Parathyroid adenoma (tissue), 2 donors: ENCODE data around the gene DDO.

Experiments
- H2AFZ ChIP-seq: fragments of 300-600 bp; sonication (generic); one replicate; pipeline ENCODE4 v1.7.0; 2017; ENCODE audit warnings: antibody characterized with exemption, mild to moderate bottlenecking
- H3K27ac ChIP-seq: fragments of 300-600 bp; sonication (generic); one replicate; pipeline ENCODE4 v1.7.0; 2017
- H3K27me3 ChIP-seq: fragments of 300-600 bp; sonication (generic); one replicate; pipeline ENCODE4 v1.7.0; 2017; ENCODE audit warnings: low read length; ENCODE audit not compliant: control insufficient read depth, insufficient read depth
- H3K36me3 ChIP-seq: fragments of 300-600 bp; sonication (generic); one replicate; pipeline ENCODE4 v1.7.0; 2017; ENCODE audit warnings: low read length; ENCODE audit not compliant: control insufficient read depth, insufficient read depth
- H3K4me1 ChIP-seq: fragments of 300-600 bp; sonication (generic); one replicate; pipeline ENCODE4 v1.7.0; 2017; ENCODE audit warnings: control low read depth
- H3K4me2 ChIP-seq: fragments of 300-600 bp; sonication (generic); one replicate; pipeline ENCODE4 v1.7.0; 2017; ENCODE audit warnings: low read length
- H3K4me3 ChIP-seq: fragments of 300-600 bp; sonication (generic); one replicate; pipeline ENCODE4 v1.7.0; 2017; ENCODE audit warnings: low read depth, low read length
- H3K79me2 ChIP-seq: fragments of 300-600 bp; sonication (generic); one replicate; pipeline ENCODE4 v1.7.0; 2017; ENCODE audit warnings: control low read depth
- H3K9ac ChIP-seq: fragments of 300-600 bp; sonication (generic); one replicate; pipeline ENCODE4 v1.7.0; 2017; ENCODE audit warnings: mild to moderate bottlenecking
- H3K9me3 ChIP-seq: fragments of 300-600 bp; sonication (generic); one replicate; pipeline ENCODE4 v1.7.0; 2017; ENCODE audit warnings: low read length; ENCODE audit not compliant: control insufficient read depth
- TF ChIP-seq, protein P1 (sequence below): fragments of 300-600 bp; sonication (generic); IDR thresholded peaks from one replicate; pipeline ENCODE4 v1.7.0; 2017; ENCODE audit warnings: antibody characterized with exemption, mild to moderate bottlenecking
- donor health status: primary hyperparathyroidism.

DDO gene

DNA sequence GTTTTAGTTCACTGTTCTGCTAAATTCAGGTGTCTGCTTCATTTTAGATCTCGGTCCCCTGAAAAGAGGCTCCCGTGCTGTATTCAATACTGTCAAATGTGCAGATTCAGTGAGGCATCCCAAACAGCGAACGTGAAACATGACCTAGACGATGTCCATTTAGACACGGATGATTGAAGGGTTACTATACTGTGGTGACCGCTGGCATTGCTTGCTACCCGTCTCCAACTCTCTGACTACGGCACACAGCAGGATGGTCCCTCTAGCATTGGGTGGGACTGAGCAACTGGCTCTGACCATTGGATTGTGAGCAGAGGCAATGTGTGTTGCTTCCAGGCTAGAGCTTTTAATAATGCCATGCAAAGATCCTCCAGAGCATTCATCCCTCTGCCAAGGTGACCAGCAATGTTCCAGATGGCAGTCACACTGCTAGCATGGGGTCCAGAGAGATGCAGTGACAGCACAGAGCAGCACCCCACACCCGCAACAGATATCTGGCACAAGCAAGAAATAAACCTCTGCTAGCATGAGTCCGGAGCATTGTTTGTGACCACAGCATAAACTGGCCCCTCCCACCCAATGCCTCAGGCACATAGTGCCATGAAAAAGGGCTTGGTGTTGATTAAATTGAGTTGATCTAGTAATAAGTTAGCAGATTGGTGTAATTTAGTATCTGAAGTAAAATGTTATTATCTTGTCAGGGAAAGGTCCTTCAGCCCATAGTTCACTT is 66.2 kb downstream of the DDO start:
- H3K36me3 ChIP-seq = no peaks in the 10 kb centered on the region
- TF ChIP-seq, protein P1, sequence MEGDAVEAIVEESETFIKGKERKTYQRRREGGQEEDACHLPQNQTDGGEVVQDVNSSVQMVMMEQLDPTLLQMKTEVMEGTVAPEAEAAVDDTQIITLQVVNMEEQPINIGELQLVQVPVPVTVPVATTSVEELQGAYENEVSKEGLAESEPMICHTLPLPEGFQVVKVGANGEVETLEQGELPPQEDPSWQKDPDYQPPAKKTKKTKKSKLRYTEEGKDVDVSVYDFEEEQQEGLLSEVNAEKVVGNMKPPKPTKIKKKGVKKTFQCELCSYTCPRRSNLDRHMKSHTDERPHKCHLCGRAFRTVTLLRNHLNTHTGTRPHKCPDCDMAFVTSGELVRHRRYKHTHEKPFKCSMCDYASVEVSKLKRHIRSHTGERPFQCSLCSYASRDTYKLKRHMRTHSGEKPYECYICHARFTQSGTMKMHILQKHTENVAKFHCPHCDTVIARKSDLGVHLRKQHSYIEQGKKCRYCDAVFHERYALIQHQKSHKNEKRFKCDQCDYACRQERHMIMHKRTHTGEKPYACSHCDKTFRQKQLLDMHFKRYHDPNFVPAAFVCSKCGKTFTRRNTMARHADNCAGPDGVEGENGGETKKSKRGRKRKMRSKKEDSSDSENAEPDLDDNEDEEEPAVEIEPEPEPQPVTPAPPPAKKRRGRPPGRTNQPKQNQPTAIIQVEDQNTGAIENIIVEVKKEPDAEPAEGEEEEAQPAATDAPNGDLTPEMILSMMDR = no peak
- H3K4me2 ChIP-seq = no peak overlapping the region
- H3K27me3 ChIP-seq = no peaks in the 10 kb centered on the region
- H3K9me3 ChIP-seq = no peaks in the 10 kb centered on the region
- H2AFZ ChIP-seq = no peak overlapping the region
- H3K79me2 ChIP-seq = no peaks in the 10 kb centered on the region
- no peak overlapping the region for H3K4me3 ChIP-seq
- H3K9ac ChIP-seq = no peak overlapping the region
- no peaks in the 10 kb centered on the region for H3K4me1 ChIP-seq
- H3K27ac ChIP-seq = no peak overlapping the region

DNA sequence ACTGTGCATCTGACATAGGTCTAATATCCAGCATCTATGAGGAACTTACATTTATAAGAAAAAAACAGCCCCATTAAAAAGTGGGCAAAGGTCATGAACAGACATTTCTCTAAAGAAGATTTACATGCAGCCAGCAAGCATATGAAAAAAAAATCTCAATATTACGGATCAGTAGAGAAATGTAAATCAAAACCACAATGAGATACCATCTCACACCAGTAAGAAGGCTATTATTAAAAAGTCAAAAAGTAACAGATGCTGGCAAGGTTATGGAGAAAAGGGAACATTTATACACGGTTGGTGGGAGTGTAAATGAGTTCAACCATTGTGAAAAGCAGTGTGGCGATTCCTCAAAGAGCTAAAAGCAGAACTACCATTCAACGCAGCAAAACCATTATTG is 70.3 kb downstream of the DDO start:
- no peak overlapping the region for H3K27ac ChIP-seq
- no peaks in the 10 kb centered on the region for H3K27me3 ChIP-seq
- H3K79me2 ChIP-seq = no peaks in the 10 kb centered on the region
- no peak overlapping the region for H3K4me2 ChIP-seq
- no peak overlapping the region for H3K9ac ChIP-seq
- TF ChIP-seq, protein P1 = no peak
- H3K36me3 ChIP-seq = no peaks in the 10 kb centered on the region
- H3K4me1 ChIP-seq = no peaks in the 10 kb centered on the region
- no peak overlapping the region for H3K4me3 ChIP-seq
- no peaks in the 10 kb centered on the region for H3K9me3 ChIP-seq
- no peak overlapping the region for H2AFZ ChIP-seq

DNA sequence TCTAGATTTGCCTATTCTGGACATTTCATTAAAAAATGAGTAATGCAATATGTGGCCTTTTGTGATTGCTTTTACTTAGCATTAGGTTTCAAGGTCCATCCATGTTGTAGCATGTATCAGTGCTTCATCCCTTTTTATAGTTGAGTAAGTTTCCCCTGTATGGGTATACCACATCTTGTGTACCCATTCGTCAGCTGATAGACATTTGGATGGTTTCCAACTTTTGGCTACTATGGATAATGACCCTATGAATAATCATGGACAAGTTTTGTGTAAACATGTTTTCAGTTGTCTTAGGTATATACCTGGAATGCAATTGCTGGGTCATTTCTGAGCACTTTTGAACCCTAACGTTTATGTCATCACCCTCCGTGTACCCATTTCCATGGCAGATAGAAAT is 72.6 kb downstream of the DDO start:
- Histone ChIP-seq H3K27ac (no peak overlapping the region), H3K4me3 (no peak overlapping the region), H3K4me1 (no peaks in the 10 kb centered on the region), H3K9me3 (no peaks in the 10 kb centered on the region), H3K36me3 (no peaks in the 10 kb centered on the region), H3K4me2 (no peak overlapping the region), H3K79me2 (no peaks in the 10 kb centered on the region), H3K27me3 (no peaks in the 10 kb centered on the region), H2AFZ (no peak overlapping the region), H3K9ac (no peak overlapping the region)
- TF ChIP-seq, protein P1 = no peak
